Lower leg skin (tissue), 4 donors: ENCODE measurements around the gene CSF3. TPM values are rescaled to one million over a fixed set of nuclear protein-coding genes. Genes with fewer than 3 reads are reported as not detected.
"Not testable (repeated sequence)": the region's sequence is repeated elsewhere in the genome, so short reads cannot be mapped to it uniquely, and the experiment has no call there.

Source experiments
- DNase-seq, 2 donors: peaks; one replicate each; pipeline ENCODE4 v3.0.0-alpha.2; 2019; ENCODE audit warnings: low spot score in 2 of 2
- H3K4me3 ChIP-seq: fragments of 200-600 bp; sonication (generic); 2 replicates; pipeline ENCODE4 v1.5.1; 2017; ENCODE audit warnings: mild to moderate bottlenecking, low read depth; ENCODE audit not compliant: poor library complexity, severe bottlenecking
- POLR2A ChIP-seq, 2 donors: fragments of 450-650 bp; IDR thresholded peaks; one replicate each; pipeline ENCODE4 v1.6.1; 2016 to 2017; ENCODE audit warnings: antibody characterized with exemption in 2 of 2, mild to moderate bottlenecking in 1 of 2, moderate library complexity in 1 of 2
- WGBS, 2 donors: methylation state at CpG; one replicate each; pipeline ENCODE4 v1.1.5; 2018; 5-methylcytosine and 5-hydroxymethylcytosine counted together
- intact Hi-C: fragments of 100-400 bp; cut with DNase I; formaldehyde crosslinking; loops from one replicate; pipeline ENCODE4 v1.15.0; 2023; ENCODE audit warnings: low total_unique reads
- total RNA-seq, 4 donors: library from RNA; depleted of rRNA; stranded (reverse); fragments of >200 nt; gene quantifications; one replicate each; pipeline ENCODE4 v1.1.0, GENCODE V29; 2016
- TF ChIP-seq, protein P1 (sequence below), 3 donors: fragments of 450-650 bp; IDR thresholded peaks; one replicate each; pipeline ENCODE4 v1.5.1; 2016; ENCODE audit warnings: antibody characterized with exemption in 3 of 3, mild to moderate bottlenecking in 3 of 3, moderate library complexity in 2 of 3

CSF3 gene
- total RNA-seq, 4 donors from 2014 or later, result 0.21 to 0.45 TPM; not detected in 2

DNA sequence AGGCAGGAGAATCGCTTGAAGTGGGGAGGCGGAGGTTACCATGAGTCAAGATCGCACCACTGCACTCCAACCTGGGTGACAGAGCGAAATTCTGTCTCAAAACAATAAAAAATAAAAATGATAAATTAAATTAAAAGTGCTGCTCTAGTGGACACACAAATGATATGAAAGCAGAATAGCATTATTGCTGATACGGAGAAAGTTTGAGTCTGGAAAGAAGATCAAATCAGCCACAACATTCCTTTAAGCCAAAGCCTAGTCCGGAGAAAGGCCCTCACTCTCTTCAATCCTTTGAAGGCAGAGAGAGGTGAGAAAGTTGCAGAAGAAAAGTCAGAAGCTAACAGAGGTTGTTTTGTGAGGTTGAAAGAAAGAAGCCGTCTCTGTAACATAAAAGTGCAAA, 15.1 kb upstream of the CSF3 start:
- intact Hi-C loops, result no loop called here
- H3K4me3 ChIP-seq, result no peak overlapping the region
- 85 to 89% methylated on average over 7 of the region's 7 CpGs for WGBS, 2 donors
- TF ChIP-seq, protein P1, sequence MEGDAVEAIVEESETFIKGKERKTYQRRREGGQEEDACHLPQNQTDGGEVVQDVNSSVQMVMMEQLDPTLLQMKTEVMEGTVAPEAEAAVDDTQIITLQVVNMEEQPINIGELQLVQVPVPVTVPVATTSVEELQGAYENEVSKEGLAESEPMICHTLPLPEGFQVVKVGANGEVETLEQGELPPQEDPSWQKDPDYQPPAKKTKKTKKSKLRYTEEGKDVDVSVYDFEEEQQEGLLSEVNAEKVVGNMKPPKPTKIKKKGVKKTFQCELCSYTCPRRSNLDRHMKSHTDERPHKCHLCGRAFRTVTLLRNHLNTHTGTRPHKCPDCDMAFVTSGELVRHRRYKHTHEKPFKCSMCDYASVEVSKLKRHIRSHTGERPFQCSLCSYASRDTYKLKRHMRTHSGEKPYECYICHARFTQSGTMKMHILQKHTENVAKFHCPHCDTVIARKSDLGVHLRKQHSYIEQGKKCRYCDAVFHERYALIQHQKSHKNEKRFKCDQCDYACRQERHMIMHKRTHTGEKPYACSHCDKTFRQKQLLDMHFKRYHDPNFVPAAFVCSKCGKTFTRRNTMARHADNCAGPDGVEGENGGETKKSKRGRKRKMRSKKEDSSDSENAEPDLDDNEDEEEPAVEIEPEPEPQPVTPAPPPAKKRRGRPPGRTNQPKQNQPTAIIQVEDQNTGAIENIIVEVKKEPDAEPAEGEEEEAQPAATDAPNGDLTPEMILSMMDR (IDR thresholded peaks at IDR 0.05), result no peak
- TF ChIP-seq POLR2A (IDR thresholded peaks at IDR 0.05), result no peak
- no peak for DNase-seq

DNA sequence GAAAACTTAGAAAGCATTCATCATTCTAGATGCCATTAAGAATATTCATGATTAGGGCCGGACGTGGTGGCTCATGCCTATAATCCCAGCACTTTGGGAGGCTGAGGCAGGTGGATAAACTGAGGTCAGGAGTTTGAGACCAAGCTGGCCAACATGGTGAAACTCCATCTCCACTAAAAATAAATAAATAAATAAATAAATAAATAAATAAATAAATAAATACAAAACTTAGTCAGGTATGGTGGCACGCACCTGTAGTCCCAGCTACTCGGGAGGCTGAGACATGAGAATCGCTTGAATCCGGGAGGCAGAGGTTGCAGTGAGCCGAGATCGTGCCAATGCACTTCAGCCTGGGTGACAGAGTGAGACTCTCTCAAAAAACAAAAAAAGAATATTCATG, 13.9 kb upstream of the CSF3 start:
- DNase-seq, H3K4me3 ChIP-seq, intact Hi-C loops: not testable (repeated sequence)
- WGBS, 2 donors, result 89 to 90% methylated on average over 8 of the region's 8 CpGs

DNA sequence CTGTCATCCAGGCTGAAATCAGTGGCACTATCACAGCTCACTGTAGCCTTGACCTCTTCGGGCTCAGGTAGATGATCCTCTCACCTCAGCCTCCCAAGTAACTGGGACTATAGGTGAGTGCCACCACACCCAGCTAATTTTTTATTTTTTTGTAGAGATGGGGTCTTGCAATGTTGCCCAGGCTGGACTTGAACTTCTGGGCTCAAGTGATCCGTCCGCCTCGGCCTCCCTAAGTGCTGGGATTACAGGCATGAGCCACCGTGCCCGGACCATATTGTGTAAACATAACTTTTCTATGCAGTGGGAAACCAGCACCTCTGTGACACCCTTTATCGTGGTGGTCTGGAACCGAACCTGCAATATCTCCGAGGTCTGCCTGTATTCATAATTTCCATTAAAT, 11.2 kb upstream of the CSF3 start:
- no peak for DNase-seq
- WGBS, 2 donors, result 91 to 92% methylated on average over 9 of the region's 9 CpGs
- TF ChIP-seq POLR2A (IDR thresholded peaks at IDR 0.05), result no peak
- TF ChIP-seq, protein P1 (IDR thresholded peaks at IDR 0.05), result no peak
- intact Hi-C loops, result no loop called here
- no peak overlapping the region for H3K4me3 ChIP-seq

DNA sequence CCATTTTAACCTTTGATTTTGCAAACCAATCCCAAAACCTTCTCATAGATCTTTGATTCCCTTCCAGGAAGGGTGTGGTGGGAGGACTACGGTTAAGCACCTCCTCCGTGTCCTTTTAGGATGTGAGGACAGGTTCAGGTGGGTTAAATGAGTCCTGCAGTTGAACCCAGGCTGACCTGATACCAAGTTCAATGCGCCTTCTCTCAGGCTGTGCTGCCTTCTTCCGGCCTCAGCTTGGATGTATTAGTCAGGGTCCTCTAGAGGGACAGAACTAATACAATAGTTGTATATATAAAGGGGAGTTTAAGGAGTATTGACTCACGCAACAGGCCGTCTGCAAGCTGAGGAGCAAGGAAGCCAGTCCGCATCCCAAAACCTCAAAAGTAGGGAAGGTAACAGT, 10.5 kb upstream of the CSF3 start:
- TF ChIP-seq, protein P1 (IDR thresholded peaks at IDR 0.05), result no peak
- intact Hi-C loops, result no loop called here
- no peak overlapping the region for H3K4me3 ChIP-seq
- 86 to 87% methylated on average over 7 of the region's 7 CpGs for WGBS, 2 donors
- DNase-seq, result no peak

DNA sequence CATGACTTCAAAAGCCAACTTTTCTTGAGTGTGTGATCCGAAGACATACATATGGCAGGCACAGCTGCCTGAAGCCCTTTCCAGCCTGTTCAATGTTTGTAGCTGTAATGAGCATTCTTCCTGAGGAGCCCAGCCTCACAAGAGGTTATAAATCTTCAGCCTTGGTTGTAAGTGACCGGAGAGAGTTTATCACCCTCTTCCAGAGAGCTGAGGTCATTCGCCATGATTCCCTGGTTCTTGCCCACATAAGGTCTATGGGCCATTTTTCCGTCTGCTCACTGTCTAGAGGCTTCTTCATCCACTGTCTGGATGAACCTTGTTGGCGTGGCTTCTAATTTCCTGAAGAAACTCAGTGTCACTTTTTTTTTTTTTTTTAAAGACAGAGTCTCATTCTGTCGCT, 9.7 kb upstream of the CSF3 start:
- intact Hi-C loops, result no loop called here
- 80 to 85% methylated on average over 6 of the region's 6 CpGs for WGBS, 2 donors
- TF ChIP-seq, protein P1 (IDR thresholded peaks at IDR 0.05), result no peak
- TF ChIP-seq POLR2A (IDR thresholded peaks at IDR 0.05), result no peak
- H3K4me3 ChIP-seq, result no peak overlapping the region
- DNase-seq, result no peak

DNA sequence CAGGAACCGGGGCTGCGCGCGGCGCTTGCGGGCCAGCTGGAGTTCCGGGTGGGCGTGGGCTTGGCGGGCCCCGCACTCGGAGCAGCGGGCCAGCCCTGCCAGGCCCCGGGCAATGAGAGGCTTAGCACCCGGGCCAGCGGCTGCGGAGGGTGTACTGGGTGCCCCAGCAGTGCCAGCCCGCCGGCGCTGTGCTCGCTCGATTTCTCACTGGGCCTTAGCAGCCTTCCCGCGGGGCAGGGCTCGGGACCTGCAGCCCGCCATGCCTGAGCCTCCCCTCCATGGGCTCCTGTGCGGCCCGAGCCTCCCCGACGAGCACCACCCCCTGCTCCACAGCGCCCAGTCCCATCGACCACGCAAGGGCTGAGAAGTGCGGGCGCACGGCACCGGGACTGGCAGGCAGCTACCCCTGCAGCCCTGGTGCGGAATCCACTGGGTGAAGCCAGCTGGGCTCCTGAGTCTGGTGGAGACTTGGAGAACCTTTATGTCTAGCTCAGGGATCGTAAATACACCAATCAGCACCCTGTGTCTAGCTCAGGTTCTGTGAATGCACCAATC, 4.2 kb upstream of the CSF3 start:
- H3K4me3 ChIP-seq, DNase-seq: not testable (repeated sequence)
- intact Hi-C loops, result loop anchor here (10.0 kb wide), 1 partner anchor 154 kb away; no protein-coding TSS in a partner anchor
- WGBS, 2 donors, result 89 to 93% methylated on average over 11 to 23 of the region's 38 CpGs

DNA sequence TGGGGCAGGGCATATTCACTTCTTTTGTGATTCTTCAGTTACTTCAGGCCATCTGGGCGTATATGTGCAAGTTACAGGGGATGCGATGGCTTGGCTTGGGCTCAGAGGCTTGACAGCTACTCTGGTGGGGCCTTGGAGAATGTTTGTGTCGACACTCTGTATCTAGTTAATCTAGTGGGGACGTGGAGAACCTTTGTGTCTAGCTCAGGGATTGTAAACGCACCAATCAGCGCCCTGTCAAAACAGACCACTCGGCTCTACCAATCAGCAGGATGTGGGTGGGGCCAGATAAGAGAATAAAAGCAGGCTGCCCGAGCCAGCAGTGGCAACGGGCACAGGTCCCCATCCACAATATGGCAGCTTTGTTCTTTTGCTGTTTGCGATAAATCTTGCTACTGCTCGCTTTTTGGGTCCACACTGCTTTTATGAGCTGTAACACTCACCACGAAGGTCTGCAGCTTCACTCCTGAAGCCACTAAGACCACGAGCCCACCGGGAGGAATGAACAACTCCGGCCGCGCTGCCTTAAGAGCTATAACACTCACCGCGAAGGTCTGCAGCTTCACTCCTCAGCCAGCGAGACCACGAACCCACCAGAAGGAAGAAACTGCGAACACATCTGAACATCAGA, 3.1 kb upstream of the CSF3 start:
- intact Hi-C loops, result loop anchor here (10.0 kb wide), 1 partner anchor 153 kb away; no protein-coding TSS in a partner anchor
- not testable (repeated sequence) for H3K4me3 ChIP-seq, DNase-seq
- 79 to 80% methylated on average over 22 of the region's 22 CpGs for WGBS, 2 donors
